ENCODE results near the gene SCML1. TPM values are rescaled to one million over a fixed set of nuclear protein-coding genes. Genes with fewer than 3 reads are reported as not detected.

The SCML1 gene
- total RNA-seq, 1 donor from 2014 or later = 4.7 TPM

GRCh38 chrX:17788956-17789562, 51.8 kb downstream of the SCML1 start:
- DNase-seq (ENCODE audit: low read depth in 2 of 2) = no peak

- no peak for DNase-seq (ENCODE audit: low read depth in 2 of 2)
These were observed 55.5 kb downstream of the SCML1 start for GRCh38 chrX:17792826-17793225.

- DNase-seq (ENCODE audit: low read depth in 2 of 2) = no peak
These were observed 61.6 kb downstream of the SCML1 start for GRCh38 chrX:17798921-17799320.

GRCh38 chrX:17801431-17801830, 64.1 kb downstream of the SCML1 start:
- DNase-seq (ENCODE audit: low read depth in 2 of 2) = no peak

GRCh38 chrX:17802756-17803155, 65.5 kb downstream of the SCML1 start:
- DNase-seq (ENCODE audit: low read depth in 2 of 2) = no peak

- no peak for DNase-seq (ENCODE audit: low read depth in 2 of 2)
These were observed 66.2 kb downstream of the SCML1 start for GRCh38 chrX:17803449-17803848.

Other genes with a start within 250 kb of the SCML1 start
- 1.2 and 3.3 TPM in 2 replicates for gene RAI2, start 123.8 kb downstream of the SCML1 start, total RNA-seq